HEK293 (cell line): Measurements from ENCODE around the gene THSD7B.

Experiments used
- CTCF ChIA-PET: fragments of 350-600 bp; formaldehyde crosslinking; extraction: SDS; loops from one replicate; lab custom pipeline; 2021; ENCODE audit warnings: antibody characterized with exemption; lab: Yijun Ruan, JAX
- POLR2A ChIA-PET: fragments of 300-600 bp; formaldehyde crosslinking; extraction: SDS; loops from one replicate; lab custom pipeline; 2020; ENCODE audit warnings: antibody characterized with exemption, inconsistent platforms; lab: Yijun Ruan, JAX
- H3K27ac ChIP-seq: fragments of 200-500 bp; sonication (Bioruptor generic); 2 replicates; pipeline ENCODE4 v1.5.1; 2014; ENCODE audit warnings: low read depth, low read length, control low read depth, inconsistent platforms; ENCODE audit errors: extremely low read depth
- H3K36me3 ChIP-seq, 2 experiments: fragments of 200-500 bp in 1 of 2; sonication (Bioruptor generic) in 1 of 2; 1 replicate in 1 of 2; 2 replicates in 1 of 2; pipeline ENCODE4 v1.5.1; 2014 to 2017; ENCODE audit warnings: inconsistent platforms in 2 of 2, low read length in 2 of 2; ENCODE audit not compliant: control insufficient read depth in 2 of 2, insufficient read depth in 1 of 2
- H3K4me1 ChIP-seq: fragments of 200-500 bp; sonication (Bioruptor generic); 2 replicates; pipeline ENCODE4 v1.5.1; 2014; ENCODE audit warnings: mild to moderate bottlenecking, low read length, inconsistent platforms; ENCODE audit not compliant: control insufficient read depth, insufficient read depth
- H3K4me3 ChIP-seq: 2 replicates; pipeline ENCODE4 v1.5.1; 2011; ENCODE audit warnings: low read depth, mild to moderate bottlenecking, control low read depth, low read length, moderate library complexity
- H3K9me3 ChIP-seq: fragments of 200-500 bp; sonication (Bioruptor generic); 2 replicates; pipeline ENCODE4 v1.5.1; 2014; ENCODE audit warnings: low read depth, low read length, inconsistent platforms; ENCODE audit not compliant: control insufficient read depth, insufficient read depth
- BCL11A ChIP-seq: fragments of 450-650 bp; formaldehyde crosslinking; IDR thresholded peaks from 2 replicates; pipeline ENCODE4 v1.5.1; 2016; ENCODE audit warnings: low read depth, missing biosample characterization, missing genetic modification characterization
- MZF1 ChIP-seq: fragments of 450-650 bp; formaldehyde crosslinking; IDR thresholded peaks from 2 replicates; pipeline ENCODE4 v1.5.1; 2017; ENCODE audit warnings: missing biosample characterization, missing genetic modification characterization, borderline replicate concordance
- PATZ1 ChIP-seq: fragments of 450-650 bp; formaldehyde crosslinking; IDR thresholded peaks from 2 replicates; pipeline ENCODE4 v1.5.1; 2016; ENCODE audit warnings: missing biosample characterization, missing genetic modification characterization
- SCRT1 ChIP-seq: fragments of 450-650 bp; formaldehyde crosslinking; IDR thresholded peaks from 2 replicates; pipeline ENCODE4 v1.5.1; 2016; ENCODE audit warnings: missing biosample characterization, missing genetic modification characterization, borderline replicate concordance
- SP2 ChIP-seq: fragments of 450-650 bp; formaldehyde crosslinking; IDR thresholded peaks from 2 replicates; pipeline ENCODE4 v1.5.1; 2016; ENCODE audit warnings: missing biosample characterization, missing genetic modification characterization
- TCF7L2 ChIP-seq: IDR thresholded peaks from 2 replicates; pipeline ENCODE4 v1.6.1; 2011; ENCODE audit warnings: low read depth, mild to moderate bottlenecking, inconsistent platforms, low read length, moderate library complexity, borderline replicate concordance
- ZBTB11 ChIP-seq: fragments of 450-650 bp; formaldehyde crosslinking; conservative IDR thresholded peaks from 2 replicates; pipeline ENCODE4 v1.5.1; 2016; ENCODE audit warnings: low read depth, missing biosample characterization, missing genetic modification characterization
- ZBTB48 ChIP-seq: fragments of 450-650 bp; formaldehyde crosslinking; IDR thresholded peaks from 2 replicates; pipeline ENCODE4 v1.5.1; 2016; ENCODE audit warnings: missing biosample characterization, missing genetic modification characterization
- ZBTB8A ChIP-seq: fragments of 450-650 bp; formaldehyde crosslinking; IDR thresholded peaks from 2 replicates; pipeline ENCODE4 v1.5.1; 2016; ENCODE audit warnings: missing biosample characterization, missing genetic modification characterization
- ZFP37 ChIP-seq: fragments of 450-650 bp; formaldehyde crosslinking; IDR thresholded peaks from 2 replicates; pipeline ENCODE4 v1.5.1; 2016; ENCODE audit warnings: missing biosample characterization, missing genetic modification characterization
- ZNF114 ChIP-seq: fragments of 450-650 bp; formaldehyde crosslinking; IDR thresholded peaks from 2 replicates; pipeline ENCODE4 v1.5.0; 2017; ENCODE audit warnings: missing biosample characterization, missing genetic modification characterization
- ZNF148 ChIP-seq: fragments of 450-650 bp; formaldehyde crosslinking; IDR thresholded peaks from 2 replicates; pipeline ENCODE4 v1.5.0; 2017; ENCODE audit warnings: missing biosample characterization, missing genetic modification characterization, borderline replicate concordance
- ZNF292 ChIP-seq: fragments of 450-650 bp; formaldehyde crosslinking; IDR thresholded peaks from 2 replicates; pipeline ENCODE4 v1.5.1; 2016; ENCODE audit warnings: low read depth, missing biosample characterization, missing genetic modification characterization, borderline replicate concordance
- ZNF394 ChIP-seq: fragments of 450-650 bp; formaldehyde crosslinking; IDR thresholded peaks from 2 replicates; pipeline ENCODE4 v1.5.1; 2016; ENCODE audit warnings: missing biosample characterization, missing genetic modification characterization, mild to moderate bottlenecking, moderate library complexity, borderline replicate concordance
- ZNF404 ChIP-seq: fragments of 450-650 bp; formaldehyde crosslinking; IDR thresholded peaks from 2 replicates; pipeline ENCODE4 v1.5.1; 2017; ENCODE audit warnings: missing biosample characterization, missing genetic modification characterization
- ZNF426 ChIP-seq: fragments of 450-650 bp; formaldehyde crosslinking; IDR thresholded peaks from 2 replicates; pipeline ENCODE4 v1.5.1; 2017; ENCODE audit warnings: missing biosample characterization, missing genetic modification characterization, mild to moderate bottlenecking, inconsistent platforms, moderate library complexity
- ZNF624 ChIP-seq: fragments of 450-650 bp; formaldehyde crosslinking; IDR thresholded peaks from 2 replicates; pipeline ENCODE4 v1.5.1; 2017; ENCODE audit warnings: missing biosample characterization, missing genetic modification characterization
- ZNF792 ChIP-seq: fragments of 450-650 bp; formaldehyde crosslinking; IDR thresholded peaks from 2 replicates; pipeline ENCODE4 v1.5.1; 2016; ENCODE audit warnings: missing biosample characterization, missing genetic modification characterization
- ZNF837 ChIP-seq: fragments of 450-650 bp; formaldehyde crosslinking; IDR thresholded peaks from 2 replicates; pipeline ENCODE4 v1.5.1; 2016; ENCODE audit warnings: missing biosample characterization, missing genetic modification characterization
- TF ChIP-seq, protein P1 (sequence below): fragments of 450-650 bp; formaldehyde crosslinking; IDR thresholded peaks from 2 replicates; pipeline ENCODE4 v1.5.1; 2016; ENCODE audit warnings: missing biosample characterization, missing genetic modification characterization

The THSD7B gene

GRCh38 chr2:137369106-137369505 is 603.8 kb downstream of the THSD7B start:
- H3K9me3 ChIP-seq, result no peaks in the 10 kb centered on the region
- POLR2A ChIA-PET, result no interaction called here

DNA sequence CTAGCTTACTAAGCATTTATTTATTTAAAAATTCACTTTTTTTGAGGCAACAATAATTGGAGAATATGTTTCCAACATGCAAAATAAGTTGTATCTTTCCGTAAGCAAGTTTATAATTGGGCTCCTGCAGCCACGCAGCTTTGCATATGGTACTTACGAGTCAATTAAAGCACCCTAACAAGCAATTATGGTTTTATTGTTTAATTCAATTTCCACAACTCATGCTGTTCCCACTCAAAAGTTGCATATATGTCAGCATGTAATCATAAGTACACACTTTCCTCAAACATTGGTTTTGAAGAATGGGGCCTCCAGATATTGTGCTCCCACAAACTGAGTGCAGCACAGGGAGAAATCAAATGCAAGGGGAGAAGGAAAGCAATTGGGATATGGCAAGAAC is 613.8 kb downstream of the THSD7B start:
- Histone ChIP-seq H3K36me3 (no peaks in the 10 kb centered on the region), H3K9me3 (no peaks in the 10 kb centered on the region), H3K4me3 (no peak overlapping the region), H3K27ac (no peak overlapping the region), H3K4me1 (no peaks in the 10 kb centered on the region)
- CTCF ChIA-PET, result interaction anchor here (0.6 kb wide), 1 partner anchor 452 kb away, joined by 3 read pairs; no protein-coding TSS in a partner anchor
- TF ChIP-seq, protein P1, sequence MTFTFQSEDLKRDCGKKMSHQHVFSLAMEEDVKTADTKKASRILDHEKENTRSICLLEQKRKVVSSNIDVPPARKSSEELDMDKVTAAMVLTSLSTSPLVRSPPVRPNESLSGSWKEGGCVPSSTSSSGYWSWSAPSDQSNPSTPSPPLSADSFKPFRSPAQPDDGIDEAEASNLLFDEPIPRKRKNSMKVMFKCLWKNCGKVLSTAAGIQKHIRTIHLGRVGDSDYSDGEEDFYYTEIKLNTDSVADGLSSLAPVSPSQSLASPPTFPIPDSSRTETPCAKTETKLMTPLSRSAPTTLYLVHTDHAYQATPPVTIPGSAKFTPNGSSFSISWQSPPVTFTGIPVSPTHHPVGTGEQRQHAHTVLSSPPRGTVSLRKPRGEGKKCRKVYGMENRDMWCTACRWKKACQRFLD (tag by site-specific recombination), result no peak
- TF ChIP-seq ZBTB48 (no peak), ZNF394 (tag by site-specific recombination) (no peak), ZFP37 (tag by site-specific recombination) (no peak), SCRT1 (tag by site-specific recombination) (no peak), ZNF426 (tag by site-specific recombination) (no peak), ZBTB8A (tag by site-specific recombination) (no peak), ZNF404 (no peak), ZNF148 (tag by site-specific recombination) (no peak), MZF1 (tag by site-specific recombination) (no peak), ZNF292 (no peak), ZNF114 (tag by site-specific recombination) (no peak), SP2 (tag by site-specific recombination) (no peak), ZNF792 (tag by site-specific recombination) (no peak), PATZ1 (tag by site-specific recombination) (no peak), ZNF837 (tag by site-specific recombination) (no peak), ZBTB11 (no peak)
- POLR2A ChIA-PET, result no interaction called here

More at GRCh38 chr2:137369106-137369505, 603.8 kb downstream of the THSD7B start:
- CTCF ChIA-PET, result no interaction called here
- Histone ChIP-seq H3K4me3 (no peak overlapping the region), H3K27ac (no peak overlapping the region), H3K4me1 (no peaks in the 10 kb centered on the region), H3K36me3 (no peaks in the 10 kb centered on the region)
- TF ChIP-seq ZNF624 (tag by site-specific recombination) (no peak), TCF7L2 (no peak), BCL11A (tag by site-specific recombination) (no peak)
